Ascending aorta (tissue), 2 donors: ENCODE measurements around the gene BDNF. TPM values are rescaled to one million over a fixed set of nuclear protein-coding genes. Genes with fewer than 3 reads are reported as not detected.
"Not testable (repeated sequence)": the region's sequence is repeated elsewhere in the genome, so short reads cannot be mapped to it uniquely, and the experiment has no call there.

Experiments
- DNase-seq, 2 donors: peaks; one replicate each; pipeline ENCODE4 v3.0.0-alpha.2; 2019; ENCODE audit warnings: low spot score in 2 of 2
- H3K27ac ChIP-seq, 2 donors: fragments of 200-600 bp; sonication (generic); one replicate each; pipeline ENCODE4 v1.5.1; 2016 to 2017; ENCODE audit warnings: mild to moderate bottlenecking in 1 of 2
- H3K27me3 ChIP-seq: fragments of 200-600 bp; sonication (generic); one replicate; pipeline ENCODE4 v1.5.1; 2017
- H3K36me3 ChIP-seq, 2 donors: fragments of 200-600 bp; sonication (generic); one replicate each; pipeline ENCODE4 v1.5.1; 2016
- H3K4me1 ChIP-seq, 2 donors: fragments of 200-600 bp; sonication (generic); one replicate each; pipeline ENCODE4 v1.5.1; 2016 to 2017; ENCODE audit warnings: mild to moderate bottlenecking in 1 of 2
- H3K4me3 ChIP-seq, 2 donors: fragments of 200-600 bp; sonication (generic); one replicate each; pipeline ENCODE4 v1.5.1; 2016 to 2017; ENCODE audit warnings: mild to moderate bottlenecking in 1 of 2
- H3K9me3 ChIP-seq, 2 donors: fragments of 200-600 bp; sonication (generic); one replicate each; pipeline ENCODE4 v1.5.1; 2016
- intact Hi-C: fragments of 100-400 bp; cut with DNase I; formaldehyde crosslinking; loops from one replicate; pipeline ENCODE4 v1.15.1; 2023
- total RNA-seq: library from RNA; depleted of rRNA; stranded (reverse); fragments of >200 nt; gene quantifications from one replicate; pipeline ENCODE4 v1.1.0, GENCODE V29; 2016
- TF ChIP-seq, protein P1 (sequence below), 3 experiments: fragments of 200-600 bp in 2 of 3; fragments of 450-650 bp in 1 of 3; sonication (generic) in 2 of 3; IDR thresholded peaks; one replicate each; pipeline ENCODE4 v1.5.1; 2016 to 2019; ENCODE audit warnings: antibody characterized with exemption in 3 of 3, mild to moderate bottlenecking in 1 of 3, moderate library complexity in 1 of 3

BDNF gene
- total RNA-seq, 1 donor from 2014 or later = 4.7 TPM

DNA sequence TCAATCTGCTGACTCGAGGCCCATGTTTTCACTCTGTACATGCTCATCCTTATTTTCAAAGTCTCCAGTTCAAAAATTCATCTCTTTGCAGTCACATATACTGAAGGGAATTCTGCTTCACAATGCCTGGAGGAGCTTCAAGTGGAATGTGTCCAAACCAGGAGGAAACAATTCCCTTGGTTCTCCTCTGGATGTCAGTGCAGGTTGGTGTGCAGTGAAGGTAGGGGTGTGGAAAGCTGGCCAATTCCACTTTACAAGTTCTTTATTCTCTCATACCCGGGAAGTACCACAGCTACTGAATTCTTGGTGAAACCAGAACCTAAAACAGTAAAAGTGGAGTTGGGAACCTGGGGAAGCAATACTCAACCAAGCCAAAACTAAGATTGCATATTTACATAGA is 57.3 kb downstream of the BDNF start:
- no peaks in the 10 kb centered on the region for H3K4me1 ChIP-seq
- no peaks in the 10 kb centered on the region for H3K36me3 ChIP-seq
- intact Hi-C loops = no loop called here
- H3K4me3 ChIP-seq = no peak overlapping the region
- H3K27me3 ChIP-seq = no peaks in the 10 kb centered on the region
- DNase-seq = no peak
- TF ChIP-seq, protein P1, sequence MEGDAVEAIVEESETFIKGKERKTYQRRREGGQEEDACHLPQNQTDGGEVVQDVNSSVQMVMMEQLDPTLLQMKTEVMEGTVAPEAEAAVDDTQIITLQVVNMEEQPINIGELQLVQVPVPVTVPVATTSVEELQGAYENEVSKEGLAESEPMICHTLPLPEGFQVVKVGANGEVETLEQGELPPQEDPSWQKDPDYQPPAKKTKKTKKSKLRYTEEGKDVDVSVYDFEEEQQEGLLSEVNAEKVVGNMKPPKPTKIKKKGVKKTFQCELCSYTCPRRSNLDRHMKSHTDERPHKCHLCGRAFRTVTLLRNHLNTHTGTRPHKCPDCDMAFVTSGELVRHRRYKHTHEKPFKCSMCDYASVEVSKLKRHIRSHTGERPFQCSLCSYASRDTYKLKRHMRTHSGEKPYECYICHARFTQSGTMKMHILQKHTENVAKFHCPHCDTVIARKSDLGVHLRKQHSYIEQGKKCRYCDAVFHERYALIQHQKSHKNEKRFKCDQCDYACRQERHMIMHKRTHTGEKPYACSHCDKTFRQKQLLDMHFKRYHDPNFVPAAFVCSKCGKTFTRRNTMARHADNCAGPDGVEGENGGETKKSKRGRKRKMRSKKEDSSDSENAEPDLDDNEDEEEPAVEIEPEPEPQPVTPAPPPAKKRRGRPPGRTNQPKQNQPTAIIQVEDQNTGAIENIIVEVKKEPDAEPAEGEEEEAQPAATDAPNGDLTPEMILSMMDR (IDR thresholded peaks at IDR 0.05) = no peak
- H3K27ac ChIP-seq = no peak overlapping the region
- no peaks in the 10 kb centered on the region for H3K9me3 ChIP-seq

DNA sequence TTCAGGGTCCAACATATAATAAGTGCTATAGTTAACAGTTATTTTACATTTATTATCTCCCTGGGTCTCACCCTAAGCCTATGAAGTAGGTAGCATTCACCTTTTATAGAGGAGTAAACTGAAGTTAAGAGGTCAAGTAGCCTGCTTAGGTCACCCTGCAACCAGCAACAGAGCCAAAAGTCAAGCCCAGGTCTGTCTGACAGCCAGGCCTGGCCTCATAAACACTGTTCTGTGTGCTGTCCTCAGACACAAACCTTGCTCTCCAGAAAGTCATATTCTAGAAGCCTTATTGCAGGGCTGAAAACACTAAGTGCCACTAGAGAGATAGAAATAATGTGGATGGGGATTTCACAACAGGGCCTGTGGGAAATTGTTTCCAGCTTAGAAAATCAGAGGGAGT is 59.3 kb downstream of the BDNF start:
- DNase-seq = no peak
- Histone ChIP-seq H3K27ac (no peak overlapping the region), H3K9me3 (no peaks in the 10 kb centered on the region), H3K4me3 (no peak overlapping the region), H3K4me1 (no peaks in the 10 kb centered on the region), H3K27me3 (no peaks in the 10 kb centered on the region), H3K36me3 (no peaks in the 10 kb centered on the region)
- TF ChIP-seq, protein P1 (IDR thresholded peaks at IDR 0.05) = no peak
- intact Hi-C loops = no loop called here

DNA sequence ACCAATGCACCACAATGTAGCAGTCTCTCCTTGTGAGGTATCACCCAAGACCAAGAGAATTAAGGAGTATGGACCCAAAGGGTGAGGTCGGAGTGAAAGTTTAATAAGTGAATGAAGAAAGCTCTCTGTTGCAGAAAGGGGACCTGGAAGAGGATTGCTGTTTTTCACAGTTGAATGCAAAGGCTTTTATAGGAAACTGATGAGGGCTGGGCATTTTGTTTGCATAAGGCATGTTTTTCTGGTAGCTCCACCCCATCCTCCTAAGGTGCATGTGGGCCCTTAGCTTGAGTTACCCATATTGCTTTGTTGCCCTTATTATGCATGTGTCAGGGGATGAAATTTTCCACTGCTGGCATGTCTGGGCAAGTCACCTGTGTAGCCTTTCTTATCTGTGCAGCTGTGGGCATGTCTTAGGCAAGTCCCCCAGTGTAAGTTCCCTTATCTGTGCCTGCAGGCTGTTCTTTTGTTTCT is 64.7 kb downstream of the BDNF start:
- no peaks in the 10 kb centered on the region for H3K4me1 ChIP-seq
- H3K9me3 ChIP-seq = peaks cover 0 to 6% of the 10 kb centered on the region in 2 donors
- no peaks in the 10 kb centered on the region for H3K36me3 ChIP-seq
- DNase-seq = no peak
- intact Hi-C loops = no loop called here
- TF ChIP-seq, protein P1 (IDR thresholded peaks at IDR 0.05) = no peak
- H3K27ac ChIP-seq = no peak overlapping the region
- H3K27me3 ChIP-seq = no peaks in the 10 kb centered on the region
- no peak overlapping the region for H3K4me3 ChIP-seq

DNA sequence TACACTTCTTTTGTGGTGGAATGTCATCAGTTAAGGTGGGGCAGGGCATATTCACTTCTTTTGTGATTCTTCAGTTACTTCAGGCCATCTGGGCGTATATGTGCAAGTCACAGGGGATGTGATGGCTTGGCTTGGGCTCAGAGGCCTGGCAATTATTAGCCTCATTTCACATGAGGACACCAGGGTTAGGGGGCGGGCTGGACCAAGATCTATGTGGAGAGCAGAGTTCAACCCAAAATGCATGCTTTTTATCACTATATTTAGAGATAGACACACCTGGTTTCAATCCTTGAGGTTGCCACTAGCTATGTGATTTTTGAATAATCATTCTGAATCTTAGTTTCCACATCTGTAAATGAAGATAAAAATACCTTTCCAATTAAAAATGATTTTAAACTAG is 65.5 kb downstream of the BDNF start:
- H3K27me3 ChIP-seq, H3K27ac ChIP-seq, H3K4me1 ChIP-seq, H3K36me3 ChIP-seq, H3K4me3 ChIP-seq, DNase-seq, H3K9me3 ChIP-seq, intact Hi-C loops: not testable (repeated sequence)

DNA sequence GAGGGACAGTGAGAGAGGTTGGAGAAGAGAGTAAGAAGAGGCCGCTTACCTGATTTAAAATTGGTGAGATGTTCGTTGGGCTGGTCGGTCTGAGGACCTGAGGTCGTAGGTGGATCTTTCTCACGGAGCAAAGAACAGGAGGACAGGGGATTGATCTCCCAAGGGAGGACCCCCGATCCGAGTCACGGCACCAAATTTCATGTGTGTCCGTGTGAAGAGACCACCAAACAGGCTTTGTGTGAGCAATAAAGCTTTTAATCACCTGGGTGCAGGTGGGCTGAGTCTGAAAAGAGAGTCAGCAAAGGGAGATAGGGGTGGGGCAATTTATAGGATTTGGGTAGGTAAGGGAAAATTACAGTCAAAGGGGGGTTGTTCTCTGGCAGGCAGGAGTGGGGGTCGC is 66.0 kb downstream of the BDNF start:
- intact Hi-C loops, H3K36me3 ChIP-seq, H3K4me3 ChIP-seq, H3K27me3 ChIP-seq, H3K9me3 ChIP-seq, DNase-seq, H3K27ac ChIP-seq, H3K4me1 ChIP-seq: not testable (repeated sequence)

DNA sequence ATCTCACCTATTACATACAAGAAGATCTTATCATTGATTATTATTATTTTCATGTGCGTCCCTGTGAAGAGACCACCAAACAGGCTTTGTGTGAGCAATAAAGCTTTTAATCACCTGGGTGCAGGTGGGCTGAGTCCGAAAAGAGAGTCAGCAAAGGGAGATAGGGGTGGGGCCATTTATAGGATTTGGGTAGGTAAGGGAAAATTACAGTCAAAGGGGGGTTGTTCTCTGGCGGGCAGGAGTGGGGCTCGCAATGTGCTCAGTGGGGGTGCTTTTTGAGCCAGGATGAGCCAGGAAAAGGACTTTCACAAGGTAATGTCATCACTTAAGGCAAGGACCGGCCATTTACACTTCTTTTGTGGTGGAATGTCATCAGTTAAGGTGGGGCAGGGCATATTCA is 71.2 kb downstream of the BDNF start:
- H3K36me3 ChIP-seq, H3K9me3 ChIP-seq, H3K4me1 ChIP-seq, H3K27me3 ChIP-seq, intact Hi-C loops, H3K4me3 ChIP-seq, DNase-seq, H3K27ac ChIP-seq: not testable (repeated sequence)

DNA sequence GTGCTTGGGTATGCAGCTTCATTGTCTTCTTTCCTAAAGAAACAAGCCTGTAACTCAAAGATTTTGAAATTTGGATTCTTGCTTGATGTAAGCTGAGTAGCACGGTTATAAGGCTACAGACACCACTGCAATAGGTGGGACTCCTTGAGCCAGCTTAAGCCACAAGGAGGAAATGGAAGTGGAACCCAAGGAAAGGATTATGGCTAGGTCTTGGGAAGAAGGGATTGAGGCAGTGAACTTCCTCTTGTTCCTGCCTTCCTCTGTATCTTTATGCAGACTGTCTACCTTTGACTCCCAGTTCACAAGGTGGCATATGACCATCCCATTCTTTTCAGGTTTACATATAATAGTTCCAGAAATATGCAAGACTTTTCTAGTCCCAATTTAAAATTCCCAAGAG is 72.3 kb downstream of the BDNF start:
- Histone ChIP-seq H3K9me3 (no peaks in the 10 kb centered on the region), H3K4me1 (no peaks in the 10 kb centered on the region), H3K36me3 (no peaks in the 10 kb centered on the region), H3K27ac (no peak overlapping the region), H3K4me3 (no peak overlapping the region), H3K27me3 (no peaks in the 10 kb centered on the region)
- TF ChIP-seq, protein P1 (IDR thresholded peaks at IDR 0.05) = no peak
- intact Hi-C loops = no loop called here
- DNase-seq = no peak
